OCI-LY3 (cell line): ENCODE results near the gene FRMD3.

ENCODE experiments used
- CTCF ChIP-seq: fragments of 200-600, 300-600 bp; sonication (generic); IDR thresholded peaks from 2 replicates; pipeline ENCODE4 v1.5.1; 2014; ENCODE audit warnings: antibody characterized with exemption, low read length, low read depth
- EZH2phosphoT487 ChIP-seq: fragments of 200-600 bp; shearing (Covaris generic); IDR thresholded peaks from 2 replicates; pipeline ENCODE4 v1.6.1; 2018; ENCODE audit warnings: antibody characterized with exemption, mixed run types, low read depth

DNA sequence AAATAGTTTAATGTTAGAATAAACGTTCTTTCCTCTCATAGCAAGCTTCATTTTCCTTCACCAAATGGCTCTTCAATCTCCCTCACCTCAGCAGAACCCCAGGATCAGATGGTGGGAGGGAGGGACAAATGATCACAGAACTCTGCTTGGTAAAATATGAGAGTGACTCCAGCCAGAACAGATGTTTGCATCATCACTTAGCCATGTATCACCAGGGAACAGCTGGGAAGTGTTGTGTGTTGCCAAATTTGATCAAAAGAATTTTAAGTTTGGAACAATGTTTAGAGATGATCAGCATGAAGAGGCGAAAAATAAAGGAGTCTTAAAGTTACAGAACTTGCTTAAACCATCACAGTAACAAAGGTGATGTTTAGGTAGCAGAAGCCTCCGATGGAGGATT lies 115.7 kb downstream of the FRMD3 start:
- TF ChIP-seq CTCF (no peak), EZH2phosphoT487 (no peak)
